RWPE2 (cell line): ENCODE measurements around the gene THAP2.

ENCODE experiments used
- ATAC-seq: fragments of 200-7000 bp; cut with Tn5 transposase; 3 replicates; pipeline ENCODE4 v1.9.1; 2021; ENCODE audit warnings: low read depth
- DNase-seq: peaks from one replicate; pipeline ENCODE4 v3.0.0-alpha.2; 2020; ENCODE audit warnings: low spot score
- H3K27ac ChIP-seq: fragments of 450-650 bp; 2 replicates; pipeline ENCODE4 v1.5.1; 2017; ENCODE audit warnings: mild to moderate bottlenecking; ENCODE audit not compliant: poor library complexity, severe bottlenecking
- H3K27me3 ChIP-seq: fragments of 250-450 bp; sonication (Bioruptor Pico); 2 replicates; pipeline ENCODE4 v1.5.1; 2021; ENCODE audit warnings: mild to moderate bottlenecking, moderate library complexity; ENCODE audit not compliant: insufficient read depth, poor library complexity, severe bottlenecking
- H3K36me3 ChIP-seq: fragments of 250-450 bp; sonication (Bioruptor Pico); 2 replicates; pipeline ENCODE4 v1.5.1; 2020; ENCODE audit warnings: low read depth, mild to moderate bottlenecking, moderate library complexity
- H3K4me1 ChIP-seq: fragments of 250-450 bp; sonication (Bioruptor Pico); 2 replicates; pipeline ENCODE4 v1.5.1; 2021; ENCODE audit warnings: mild to moderate bottlenecking, moderate library complexity; ENCODE audit not compliant: insufficient read depth, poor library complexity, severe bottlenecking
- H3K4me3 ChIP-seq: fragments of 250-450 bp; sonication (Bioruptor Pico); 2 replicates; pipeline ENCODE4 v1.5.1; 2021; ENCODE audit warnings: mild to moderate bottlenecking, moderate library complexity; ENCODE audit not compliant: severe bottlenecking
- H3K9me3 ChIP-seq: fragments of 250-450 bp; sonication (Bioruptor Pico); 2 replicates; pipeline ENCODE4 v1.5.1; 2021; ENCODE audit warnings: mild to moderate bottlenecking, moderate library complexity; ENCODE audit not compliant: severe bottlenecking
- CTCF ChIP-seq: fragments of 450-650 bp; IDR thresholded peaks from one replicate; pipeline ENCODE4 v1.5.1; 2017; ENCODE audit warnings: mild to moderate bottlenecking, moderate library complexity; ENCODE audit not compliant: poor library complexity, severe bottlenecking

The THAP2 gene

GRCh38 chr12:71655495-71655894 lies 8.6 kb upstream of the THAP2 start:
- Histone ChIP-seq H3K4me3 (no peak overlapping the region), H3K9me3 (no peaks in the 10 kb centered on the region), H3K4me1 (peaks cover 4% of the 10 kb centered on the region), H3K27ac (no peak overlapping the region), H3K36me3 (peaks cover 98% of the 10 kb centered on the region), H3K27me3 (no peaks in the 10 kb centered on the region)
- ATAC-seq (no peak), DNase-seq (no peak)
- no peak for TF ChIP-seq CTCF

- H3K9me3 ChIP-seq, result no peaks in the 10 kb centered on the region
- no peak overlapping the region for H3K4me3 ChIP-seq
These were observed 8.2 kb upstream of the THAP2 start for GRCh38 chr12:71655907-71656306.

GRCh38 chr12:71656740-71657139 lies 7.4 kb upstream of the THAP2 start:
- Histone ChIP-seq H3K9me3 (no peaks in the 10 kb centered on the region), H3K4me3 (no peak overlapping the region), H3K36me3 (peaks cover 89% of the 10 kb centered on the region), H3K27ac (no peak overlapping the region), H3K27me3 (no peaks in the 10 kb centered on the region), H3K4me1 (peaks cover 7% of the 10 kb centered on the region)
- TF ChIP-seq CTCF, result no peak
- DNase-seq, result no peak
- no peak for ATAC-seq

More at GRCh38 chr12:71655907-71656306, 8.2 kb upstream of the THAP2 start:
- TF ChIP-seq CTCF, result no peak
- Histone ChIP-seq H3K27me3 (no peaks in the 10 kb centered on the region), H3K27ac (no peak overlapping the region), H3K4me1 (peaks cover 4% of the 10 kb centered on the region), H3K36me3 (peaks cover 95% of the 10 kb centered on the region)
- DNase-seq (no peak), ATAC-seq (no peak)

GRCh38 chr12:71661977-71662530 lies 2.0 kb upstream of the THAP2 start:
- no peak for TF ChIP-seq CTCF
- H3K36me3 ChIP-seq, result peaks cover 40% of the 10 kb centered on the region
- ATAC-seq, result no peak

GRCh38 chr12:71662849-71663560 lies 1.1 kb upstream of the THAP2 start:
- Histone ChIP-seq H3K4me3 (peak overlapping the region; percentile 66), H3K27me3 (no peaks in the 10 kb centered on the region), H3K27ac (peak overlapping the region; percentile 85), H3K36me3 (peaks cover 31% of the 10 kb centered on the region), H3K9me3 (no peaks in the 10 kb centered on the region), H3K4me1 (peaks cover 3% of the 10 kb centered on the region)
- no peak for TF ChIP-seq CTCF
- peak; percentile 24 for ATAC-seq
- DNase-seq, result peak; percentile 70

More at GRCh38 chr12:71661977-71662530, 2.0 kb upstream of the THAP2 start:
- DNase-seq, result no peak
- Histone ChIP-seq H3K27ac (peak overlapping the region; percentile 85), H3K27me3 (no peaks in the 10 kb centered on the region), H3K4me3 (peak overlapping the region; percentile 66), H3K9me3 (no peaks in the 10 kb centered on the region), H3K4me1 (peaks cover 3% of the 10 kb centered on the region)
